ENCODE measurements around the gene GCNT1. TPM values are rescaled to one million over a fixed set of nuclear protein-coding genes. Genes with fewer than 3 reads are reported as not detected.

Gene GCNT1
- total RNA-seq, 2 donors from 2014 or later: 70.6 to 76.1 TPM

DNA sequence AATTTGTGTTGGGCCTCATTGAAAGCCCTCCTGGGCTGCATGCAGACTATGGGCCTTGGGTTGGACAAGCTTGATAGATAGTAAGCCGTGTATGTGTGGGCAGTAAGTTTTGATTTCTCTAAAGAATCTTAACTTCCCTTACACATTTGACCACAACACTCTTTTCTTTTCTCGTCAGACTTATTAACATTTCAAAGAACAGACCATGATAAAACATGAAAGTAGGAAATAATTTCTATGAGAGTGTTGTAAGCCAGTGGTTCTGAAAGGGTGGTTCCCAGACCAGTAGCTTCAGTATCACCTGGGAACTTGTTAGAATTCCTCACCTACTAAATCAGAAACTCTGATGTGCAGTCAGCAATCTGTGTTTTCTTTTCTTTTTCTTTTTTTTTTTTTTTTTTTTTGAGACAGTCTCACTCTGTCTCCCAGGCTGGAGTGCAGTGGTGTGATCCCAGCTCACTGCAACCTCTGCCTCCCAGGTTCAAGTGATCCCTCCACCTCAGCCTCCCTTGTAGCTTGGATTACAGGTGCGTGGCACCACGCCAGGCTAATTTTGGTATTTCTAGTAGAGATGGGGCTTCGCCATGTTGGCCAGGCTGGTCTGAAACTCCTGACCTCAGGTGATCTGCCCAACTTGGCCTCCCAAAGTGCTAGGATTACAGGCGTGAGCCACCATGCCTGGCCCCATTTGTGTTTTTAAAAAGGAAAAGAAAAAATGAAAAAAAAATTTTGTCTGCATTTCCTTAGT, 20.0 kb upstream of the GCNT1 start:
- 94 to 100% methylated on average over 4 of the region's 6 CpGs for WGBS, 2 experiments (ENCODE audit: insufficient coverage in 1 of 2, insufficient read length in 1 of 2)
- H3K27me3 ChIP-seq (ENCODE audit: control insufficient read depth, insufficient read depth, low read length, poor library complexity, severe bottlenecking): no peaks in the 10 kb centered on the region
- H3K4me3 Mint-ChIP-seq: no peak overlapping the region
- H3K27ac Mint-ChIP-seq: no peak overlapping the region
- peaks cover 10% of the 10 kb centered on the region for H3K4me1 Mint-ChIP-seq
- H3K4me1 ChIP-seq (ENCODE audit: control insufficient read depth, insufficient read depth, low read length): peaks cover 9% of the 10 kb centered on the region
- H3K27ac ChIP-seq (ENCODE audit: low read depth, low read length): no peak overlapping the region
- H3K27me3 Mint-ChIP-seq (ENCODE audit: insufficient read depth): peaks cover 4% of the 10 kb centered on the region
- peaks cover 35% of the 10 kb centered on the region for H3K9me3 Mint-ChIP-seq
- H3K36me3 ChIP-seq (ENCODE audit: control insufficient read depth, insufficient read depth, low read length): no peaks in the 10 kb centered on the region
- no peak for TF ChIP-seq CTCF (conservative IDR thresholded peaks at IDR 0.05)
- H3K36me3 Mint-ChIP-seq (ENCODE audit: low read depth): no peaks in the 10 kb centered on the region
- H3K4me3 ChIP-seq (ENCODE audit: low read length): peak overlapping the region; percentile 43
- DNase-seq: no peak
- no peak overlapping the region for H3K9ac ChIP-seq (ENCODE audit: extremely low read depth, low read length, poor library complexity, severe bottlenecking)
- H3K9me3 ChIP-seq (ENCODE audit: control insufficient read depth, low read length): peaks cover 20% of the 10 kb centered on the region

- no peak for DNase-seq
- Mint-ChIP-seq H3K27me3 (ENCODE audit: insufficient read depth) (peaks cover 4% of the 10 kb centered on the region), H3K36me3 (ENCODE audit: low read depth) (no peaks in the 10 kb centered on the region), H3K4me1 (peaks cover 10% of the 10 kb centered on the region), H3K4me3 (no peak overlapping the region), H3K9me3 (peaks cover 28% of the 10 kb centered on the region), H3K27ac (no peak overlapping the region)
- Histone ChIP-seq H3K4me3 (ENCODE audit: low read length) (no peak overlapping the region), H3K27me3 (ENCODE audit: control insufficient read depth, insufficient read depth, low read length, poor library complexity, severe bottlenecking) (no peaks in the 10 kb centered on the region), H3K9ac (ENCODE audit: extremely low read depth, low read length, poor library complexity, severe bottlenecking) (no peak overlapping the region), H3K9me3 (ENCODE audit: control insufficient read depth, low read length) (peaks cover 11% of the 10 kb centered on the region), H3K36me3 (ENCODE audit: control insufficient read depth, insufficient read depth, low read length) (no peaks in the 10 kb centered on the region), H3K27ac (ENCODE audit: low read depth, low read length) (no peak overlapping the region), H3K4me1 (ENCODE audit: control insufficient read depth, insufficient read depth, low read length) (peaks cover 9% of the 10 kb centered on the region)
- TF ChIP-seq CTCF (conservative IDR thresholded peaks at IDR 0.05): no peak
- 95 to 96% methylated on average over 9 to 10 of the region's 10 CpGs for WGBS, 2 experiments (ENCODE audit: insufficient coverage in 1 of 2, insufficient read length in 1 of 2)
These were observed 17.2 kb upstream of the GCNT1 start for GRCh38 chr9:76441551-76442322.

- H3K9ac ChIP-seq (ENCODE audit: extremely low read depth, low read length, poor library complexity, severe bottlenecking): no peak overlapping the region
- TF ChIP-seq CTCF (conservative IDR thresholded peaks at IDR 0.05): no peak
- H3K27me3 ChIP-seq (ENCODE audit: control insufficient read depth, insufficient read depth, low read length, poor library complexity, severe bottlenecking): no peaks in the 10 kb centered on the region
- peaks cover under 1% of the 10 kb centered on the region for H3K4me1 Mint-ChIP-seq
- H3K4me3 ChIP-seq (ENCODE audit: low read length): no peak overlapping the region
- DNase-seq: no peak
- H3K27ac Mint-ChIP-seq: no peak overlapping the region
- peaks cover 4% of the 10 kb centered on the region for H3K27me3 Mint-ChIP-seq (ENCODE audit: insufficient read depth)
- no peaks in the 10 kb centered on the region for H3K36me3 Mint-ChIP-seq (ENCODE audit: low read depth)
- H3K9me3 ChIP-seq (ENCODE audit: control insufficient read depth, low read length): peaks cover 16% of the 10 kb centered on the region
- no peak overlapping the region for H3K27ac ChIP-seq (ENCODE audit: low read depth, low read length)
- no peaks in the 10 kb centered on the region for H3K4me1 ChIP-seq (ENCODE audit: control insufficient read depth, insufficient read depth, low read length)
- H3K4me3 Mint-ChIP-seq: no peak overlapping the region
- no peaks in the 10 kb centered on the region for H3K36me3 ChIP-seq (ENCODE audit: control insufficient read depth, insufficient read depth, low read length)
- H3K9me3 Mint-ChIP-seq: peaks cover 28% of the 10 kb centered on the region
- WGBS, 2 experiments (ENCODE audit: insufficient coverage in 1 of 2, insufficient read length in 1 of 2): 92 to 98% methylated on average over 3 of the region's 3 CpGs
These were observed 15.1 kb upstream of the GCNT1 start for GRCh38 chr9:76443887-76444286.
